HEK293 (cell line): ENCODE measurements around the gene LKAAEAR1.
A peak's percentile ranks its signal among the peaks of the same experiment; 100 is the strongest.

Experiments
- CTCF ChIA-PET: fragments of 350-600 bp; formaldehyde crosslinking; extraction: SDS; loops from one replicate; lab custom pipeline; 2021; ENCODE audit warnings: antibody characterized with exemption; lab: Yijun Ruan, JAX
- POLR2A ChIA-PET: fragments of 300-600 bp; formaldehyde crosslinking; extraction: SDS; loops from one replicate; lab custom pipeline; 2020; ENCODE audit warnings: antibody characterized with exemption, inconsistent platforms; lab: Yijun Ruan, JAX
- H3K27ac ChIP-seq: fragments of 200-500 bp; sonication (Bioruptor generic); 2 replicates; pipeline ENCODE4 v1.5.1; 2014; ENCODE audit warnings: low read depth, low read length, control low read depth, inconsistent platforms; ENCODE audit errors: extremely low read depth
- H3K36me3 ChIP-seq, 2 experiments: fragments of 200-500 bp in 1 of 2; sonication (Bioruptor generic) in 1 of 2; 1 replicate in 1 of 2; 2 replicates in 1 of 2; pipeline ENCODE4 v1.5.1; 2014 to 2017; ENCODE audit warnings: inconsistent platforms in 2 of 2, low read length in 2 of 2; ENCODE audit not compliant: control insufficient read depth in 2 of 2, insufficient read depth in 1 of 2
- H3K4me1 ChIP-seq: fragments of 200-500 bp; sonication (Bioruptor generic); 2 replicates; pipeline ENCODE4 v1.5.1; 2014; ENCODE audit warnings: mild to moderate bottlenecking, low read length, inconsistent platforms; ENCODE audit not compliant: control insufficient read depth, insufficient read depth
- H3K4me3 ChIP-seq: 2 replicates; pipeline ENCODE4 v1.5.1; 2011; ENCODE audit warnings: low read depth, mild to moderate bottlenecking, control low read depth, low read length, moderate library complexity
- H3K9me3 ChIP-seq: fragments of 200-500 bp; sonication (Bioruptor generic); 2 replicates; pipeline ENCODE4 v1.5.1; 2014; ENCODE audit warnings: low read depth, low read length, inconsistent platforms; ENCODE audit not compliant: control insufficient read depth, insufficient read depth
- CTCF ChIP-seq: fragments of 450-650 bp; formaldehyde crosslinking; IDR thresholded peaks from 2 replicates; pipeline ENCODE4 v1.5.1; 2016; ENCODE audit warnings: missing biosample characterization, missing genetic modification characterization
- KLF1 ChIP-seq: fragments of 450-650 bp; formaldehyde crosslinking; IDR thresholded peaks from 2 replicates; pipeline ENCODE4 v1.5.1; 2016; ENCODE audit warnings: missing biosample characterization, missing genetic modification characterization
- KLF16 ChIP-seq: fragments of 450-650 bp; formaldehyde crosslinking; IDR thresholded peaks from 2 replicates; pipeline ENCODE4 v1.5.1; 2017; ENCODE audit warnings: missing biosample characterization, missing genetic modification characterization
- PRDM4 ChIP-seq: fragments of 450-650 bp; formaldehyde crosslinking; IDR thresholded peaks from 2 replicates; pipeline ENCODE4 v1.5.1; 2017; ENCODE audit warnings: missing biosample characterization, missing genetic modification characterization
- TRIM28 ChIP-seq: IDR thresholded peaks from 2 replicates; pipeline ENCODE4 v1.6.1; 2011; ENCODE audit warnings: low read length, control low read depth, borderline replicate concordance
- ZBTB10 ChIP-seq: fragments of 450-650 bp; formaldehyde crosslinking; IDR thresholded peaks from 2 replicates; pipeline ENCODE4 v1.5.1; 2016; ENCODE audit warnings: missing biosample characterization, missing genetic modification characterization
- ZBTB7A ChIP-seq: fragments of 450-650 bp; formaldehyde crosslinking; IDR thresholded peaks from 2 replicates; pipeline ENCODE4 v1.5.1; 2016; ENCODE audit warnings: low read depth, missing biosample characterization, missing genetic modification characterization
- ZFP69B ChIP-seq: fragments of 450-650 bp; formaldehyde crosslinking; IDR thresholded peaks from 2 replicates; pipeline ENCODE4 v1.5.1; 2016; ENCODE audit warnings: missing biosample characterization, missing genetic modification characterization
- ZIC2 ChIP-seq: fragments of 450-650 bp; formaldehyde crosslinking; IDR thresholded peaks from 2 replicates; pipeline ENCODE4 v1.5.1; 2016; ENCODE audit warnings: missing biosample characterization, missing genetic modification characterization
- ZNF155 ChIP-seq: fragments of 450-650 bp; formaldehyde crosslinking; IDR thresholded peaks from 2 replicates; pipeline ENCODE4 v1.5.1; 2016; ENCODE audit warnings: missing biosample characterization, missing genetic modification characterization
- ZNF341 ChIP-seq: fragments of 450-650 bp; formaldehyde crosslinking; IDR thresholded peaks from 2 replicates; pipeline ENCODE4; 2016; ENCODE audit warnings: low read depth, missing biosample characterization, missing genetic modification characterization
- ZNF510 ChIP-seq: fragments of 450-650 bp; formaldehyde crosslinking; IDR thresholded peaks from 2 replicates; pipeline ENCODE4 v1.5.1; 2018; ENCODE audit warnings: mild to moderate bottlenecking, missing genetic modification characterization, missing biosample characterization; ENCODE audit not compliant: insufficient replicate concordance
- ZNF521 ChIP-seq: fragments of 450-650 bp; formaldehyde crosslinking; IDR thresholded peaks from 2 replicates; pipeline ENCODE4 v1.5.1; 2017; ENCODE audit warnings: missing biosample characterization, mild to moderate bottlenecking, missing genetic modification characterization
- ZNF623 ChIP-seq: fragments of 450-650 bp; formaldehyde crosslinking; IDR thresholded peaks from 2 replicates; pipeline ENCODE4 v1.5.1; 2016; ENCODE audit warnings: missing biosample characterization, missing genetic modification characterization
- ZNF701 ChIP-seq: fragments of 450-650 bp; formaldehyde crosslinking; IDR thresholded peaks from 2 replicates; pipeline ENCODE4 v1.5.1; 2016; ENCODE audit warnings: missing biosample characterization, missing genetic modification characterization
- TF ChIP-seq, protein P1 (sequence below): fragments of 450-650 bp; formaldehyde crosslinking; IDR thresholded peaks from 2 replicates; pipeline ENCODE4 v1.5.1; 2016; ENCODE audit warnings: missing biosample characterization, missing genetic modification characterization
- TF ChIP-seq, protein P2 (sequence below): sonication (generic); formaldehyde crosslinking; IDR thresholded peaks from 2 replicates; pipeline ENCODE4 v1.8.1; 2022; ENCODE audit warnings: mild to moderate bottlenecking, moderate library complexity, missing genetic modification reagents

The LKAAEAR1 gene

GRCh38 chr20:64055396-64055892 lies 28.8 kb downstream of the LKAAEAR1 start:
- Histone ChIP-seq H3K4me1 (no peaks in the 10 kb centered on the region), H3K27ac (no peak overlapping the region), H3K9me3 (no peaks in the 10 kb centered on the region), H3K36me3 (no peaks in the 10 kb centered on the region), H3K4me3 (no peak overlapping the region)
- POLR2A ChIA-PET, result interaction anchor here (0.7 to 1.0 kb wide), 2 partner anchors 16 to 158 kb away, joined by 4 to 5 read pairs; no protein-coding TSS in a partner anchor
- CTCF ChIA-PET, result interaction anchor here (0.7 to 3.0 kb wide), 5 partner anchors 16 to 300 kb away, joined by 3 to 19 read pairs (median 4); partner anchors contain the start of genes C20orf204 and PRPF6
- 0 out of 2 replicates have a peak, but pooled peaks have one; percentile 60 for TF ChIP-seq ZBTB10 (tag by site-specific recombination)
- TF ChIP-seq ZNF155 (tag by site-specific recombination), result no peak
- peak; percentile 99 for TF ChIP-seq ZNF623
- TF ChIP-seq ZIC2 (tag by site-specific recombination), result 0 out of 2 replicates have a peak, but pooled peaks have one; percentile 27

DNA sequence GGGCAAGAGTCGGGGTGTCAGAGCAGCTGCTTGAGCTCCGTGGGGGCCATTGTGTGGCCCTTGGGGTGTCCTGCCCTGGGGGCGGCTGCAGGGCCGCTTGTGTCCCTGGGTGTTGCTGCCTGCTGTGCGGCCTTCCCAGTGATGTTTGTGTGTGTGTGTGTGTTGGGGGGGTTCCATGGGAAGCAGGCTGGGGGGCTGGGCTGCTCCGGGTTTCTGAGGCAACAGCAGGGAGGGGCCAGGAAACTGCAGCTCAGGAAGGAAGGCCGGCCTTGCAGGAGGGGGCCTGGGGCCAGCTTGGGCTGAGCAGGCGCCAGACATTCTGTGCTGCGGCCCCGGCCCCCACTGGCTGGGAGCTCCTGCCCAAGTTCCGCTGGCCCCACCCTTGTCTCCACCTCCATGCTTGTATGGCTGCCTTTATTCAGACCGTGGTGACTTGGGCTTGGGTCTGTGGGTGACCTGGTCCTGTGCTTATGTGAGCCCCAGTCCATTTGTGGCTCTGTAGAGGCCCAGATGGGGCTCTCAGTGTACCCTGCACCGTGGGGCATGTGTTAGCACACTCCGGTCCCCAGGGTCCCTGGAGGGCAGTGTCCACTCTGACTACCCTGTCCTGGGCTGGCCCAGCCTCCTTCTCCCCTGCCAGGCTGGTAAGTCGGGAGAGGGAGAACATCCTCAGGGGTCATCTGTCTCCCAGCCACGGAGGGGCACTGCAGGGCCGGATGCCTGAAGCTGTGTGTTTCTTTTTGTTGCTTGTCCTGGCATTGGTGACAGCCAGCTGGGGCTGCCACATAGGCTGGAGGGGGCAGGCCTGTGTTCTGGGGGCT lies 30.1 kb downstream of the LKAAEAR1 start:
- Histone ChIP-seq H3K4me3 (no peak overlapping the region), H3K4me1 (peaks cover 6% of the 10 kb centered on the region), H3K36me3 (no peaks in the 10 kb centered on the region), H3K9me3 (no peaks in the 10 kb centered on the region), H3K27ac (no peak overlapping the region)
- ChIA-PET POLR2A (interaction anchor here (0.8 to 2.2 kb wide), 6 partner anchors 9 to 480 kb away, joined by 3 to 16 read pairs (median 4); partner anchors contain the start of genes HELZ2, PRPF6, TCEA2 and UCKL1), CTCF (interaction anchor here (0.6 to 3.0 kb wide), 9 partner anchors 10 to 335 kb away, joined by 3 to 19 read pairs (median 4); partner anchors contain the start of genes C20orf204 and PRPF6)
- TF ChIP-seq ZNF510 (tag by site-specific recombination) (no peak), ZBTB7A (tag by site-specific recombination) (0 out of 2 replicates have a peak, but pooled peaks have one; percentile 15), KLF1 (tag by site-specific recombination) (0 out of 2 replicates have a peak, but pooled peaks have one; percentile 38), ZNF341 (tag by site-specific recombination) (peak; percentile 75), CTCF (tag by site-specific recombination) (peak; percentile 60; the same call in 1 of the 2 replicates), TRIM28 (no peak), ZIC2 (tag by site-specific recombination) (peak; percentile 52), ZFP69B (tag by site-specific recombination) (0 out of 2 replicates have a peak, but pooled peaks have one; percentile 33), PRDM4 (tag by site-specific recombination) (no peak), KLF16 (tag by site-specific recombination) (no peak), ZNF701 (tag by site-specific recombination) (no peak), ZNF155 (tag by site-specific recombination) (no peak), ZNF521 (tag by site-specific recombination) (no peak), ZBTB10 (tag by site-specific recombination) (0 out of 2 replicates have a peak, but pooled peaks have one; percentile 4)
- TF ChIP-seq, protein P1, sequence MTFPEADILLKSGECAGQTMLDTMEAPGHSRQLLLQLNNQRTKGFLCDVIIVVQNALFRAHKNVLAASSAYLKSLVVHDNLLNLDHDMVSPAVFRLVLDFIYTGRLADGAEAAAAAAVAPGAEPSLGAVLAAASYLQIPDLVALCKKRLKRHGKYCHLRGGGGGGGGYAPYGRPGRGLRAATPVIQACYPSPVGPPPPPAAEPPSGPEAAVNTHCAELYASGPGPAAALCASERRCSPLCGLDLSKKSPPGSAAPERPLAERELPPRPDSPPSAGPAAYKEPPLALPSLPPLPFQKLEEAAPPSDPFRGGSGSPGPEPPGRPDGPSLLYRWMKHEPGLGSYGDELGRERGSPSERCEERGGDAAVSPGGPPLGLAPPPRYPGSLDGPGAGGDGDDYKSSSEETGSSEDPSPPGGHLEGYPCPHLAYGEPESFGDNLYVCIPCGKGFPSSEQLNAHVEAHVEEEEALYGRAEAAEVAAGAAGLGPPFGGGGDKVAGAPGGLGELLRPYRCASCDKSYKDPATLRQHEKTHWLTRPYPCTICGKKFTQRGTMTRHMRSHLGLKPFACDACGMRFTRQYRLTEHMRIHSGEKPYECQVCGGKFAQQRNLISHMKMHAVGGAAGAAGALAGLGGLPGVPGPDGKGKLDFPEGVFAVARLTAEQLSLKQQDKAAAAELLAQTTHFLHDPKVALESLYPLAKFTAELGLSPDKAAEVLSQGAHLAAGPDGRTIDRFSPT (tag by site-specific recombination), result 0 out of 2 replicates have a peak, but pooled peaks have one; percentile 19
- TF ChIP-seq, protein P2, sequence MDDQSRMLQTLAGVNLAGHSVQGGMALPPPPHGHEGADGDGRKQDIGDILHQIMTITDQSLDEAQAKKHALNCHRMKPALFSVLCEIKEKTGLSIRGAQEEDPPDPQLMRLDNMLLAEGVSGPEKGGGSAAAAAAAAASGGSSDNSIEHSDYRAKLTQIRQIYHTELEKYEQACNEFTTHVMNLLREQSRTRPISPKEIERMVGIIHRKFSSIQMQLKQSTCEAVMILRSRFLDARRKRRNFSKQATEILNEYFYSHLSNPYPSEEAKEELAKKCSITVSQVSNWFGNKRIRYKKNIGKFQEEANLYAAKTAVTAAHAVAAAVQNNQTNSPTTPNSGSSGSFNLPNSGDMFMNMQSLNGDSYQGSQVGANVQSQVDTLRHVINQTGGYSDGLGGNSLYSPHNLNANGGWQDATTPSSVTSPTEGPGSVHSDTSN (CRISPR knock-in tag), result no peak
